HEK293 (cell line): ENCODE measurements around the gene ATXN10.
A peak's percentile ranks its signal among the peaks of the same experiment; 100 is the strongest.

Experiments
- CTCF ChIA-PET: fragments of 350-600 bp; formaldehyde crosslinking; extraction: SDS; loops from one replicate; lab custom pipeline; 2021; ENCODE audit warnings: antibody characterized with exemption; lab: Yijun Ruan, JAX
- POLR2A ChIA-PET: fragments of 300-600 bp; formaldehyde crosslinking; extraction: SDS; loops from one replicate; lab custom pipeline; 2020; ENCODE audit warnings: antibody characterized with exemption, inconsistent platforms; lab: Yijun Ruan, JAX
- H3K27ac ChIP-seq: fragments of 200-500 bp; sonication (Bioruptor generic); 2 replicates; pipeline ENCODE4 v1.5.1; 2014; ENCODE audit warnings: low read depth, low read length, control low read depth, inconsistent platforms; ENCODE audit errors: extremely low read depth
- H3K36me3 ChIP-seq, 2 experiments: fragments of 200-500 bp in 1 of 2; sonication (Bioruptor generic) in 1 of 2; 1 replicate in 1 of 2; 2 replicates in 1 of 2; pipeline ENCODE4 v1.5.1; 2014 to 2017; ENCODE audit warnings: inconsistent platforms in 2 of 2, low read length in 2 of 2; ENCODE audit not compliant: control insufficient read depth in 2 of 2, insufficient read depth in 1 of 2
- H3K4me1 ChIP-seq: fragments of 200-500 bp; sonication (Bioruptor generic); 2 replicates; pipeline ENCODE4 v1.5.1; 2014; ENCODE audit warnings: mild to moderate bottlenecking, low read length, inconsistent platforms; ENCODE audit not compliant: control insufficient read depth, insufficient read depth
- H3K4me3 ChIP-seq: 2 replicates; pipeline ENCODE4 v1.5.1; 2011; ENCODE audit warnings: low read depth, mild to moderate bottlenecking, control low read depth, low read length, moderate library complexity
- H3K9me3 ChIP-seq: fragments of 200-500 bp; sonication (Bioruptor generic); 2 replicates; pipeline ENCODE4 v1.5.1; 2014; ENCODE audit warnings: low read depth, low read length, inconsistent platforms; ENCODE audit not compliant: control insufficient read depth, insufficient read depth
- EGR2 ChIP-seq: fragments of 450-650 bp; formaldehyde crosslinking; IDR thresholded peaks from 2 replicates; pipeline ENCODE4 v1.5.1; 2016; ENCODE audit warnings: low read depth, missing biosample characterization, missing genetic modification characterization
- KLF17 ChIP-seq: fragments of 450-650 bp; formaldehyde crosslinking; IDR thresholded peaks from 2 replicates; pipeline ENCODE4 v1.5.1; 2016; ENCODE audit warnings: missing biosample characterization, missing genetic modification characterization
- KLF8 ChIP-seq: fragments of 450-650 bp; formaldehyde crosslinking; IDR thresholded peaks from 2 replicates; pipeline ENCODE4 v1.5.1; 2016; ENCODE audit warnings: missing biosample characterization, missing genetic modification characterization
- RBAK ChIP-seq: fragments of 450-650 bp; formaldehyde crosslinking; IDR thresholded peaks from 2 replicates; pipeline ENCODE4 v1.5.1; 2016; ENCODE audit warnings: missing biosample characterization, missing genetic modification characterization
- ZBTB26 ChIP-seq: fragments of 450-650 bp; formaldehyde crosslinking; optimal IDR thresholded peaks from 2 replicates; pipeline ENCODE3; 2016; ENCODE audit warnings: missing biosample characterization, mild to moderate bottlenecking, missing genetic modification characterization
- ZFHX2 ChIP-seq: fragments of 450-650 bp; formaldehyde crosslinking; conservative IDR thresholded peaks from 2 replicates; pipeline ENCODE4 v1.5.1; 2016; ENCODE audit warnings: missing biosample characterization, missing genetic modification characterization
- ZNF274 ChIP-seq, 2 experiments: fragments of 200-500 bp in 1 of 2; fragments of 450-650 bp in 1 of 2; sonication (Bioruptor generic) in 1 of 2; formaldehyde crosslinking in 1 of 2; IDR thresholded peaks; 2 replicates each; pipeline versions ENCODE4 v1.5.1 to v1.6.1; 2014 to 2016; ENCODE audit warnings: borderline replicate concordance in 1 of 2, inconsistent platforms in 1 of 2, low read length in 1 of 2, missing biosample characterization in 1 of 2, missing genetic modification characterization in 1 of 2
- ZNF341 ChIP-seq: fragments of 450-650 bp; formaldehyde crosslinking; IDR thresholded peaks from 2 replicates; pipeline ENCODE4; 2016; ENCODE audit warnings: low read depth, missing biosample characterization, missing genetic modification characterization
- ZNF37A ChIP-seq: fragments of 450-650 bp; IDR thresholded peaks from 2 replicates; pipeline ENCODE4 v1.5.1; 2018; ENCODE audit warnings: missing biosample characterization, missing genetic modification characterization
- ZNF560 ChIP-seq: fragments of 450-650 bp; formaldehyde crosslinking; IDR thresholded peaks from 2 replicates; pipeline ENCODE4 v1.5.1; 2017; ENCODE audit warnings: missing biosample characterization, missing genetic modification characterization, borderline replicate concordance
- ZNF561 ChIP-seq: fragments of 450-650 bp; IDR thresholded peaks from 2 replicates; pipeline ENCODE4 v1.5.1; 2018; ENCODE audit warnings: missing biosample characterization, missing genetic modification characterization, borderline replicate concordance
- ZNF654 ChIP-seq: fragments of 450-650 bp; formaldehyde crosslinking; IDR thresholded peaks from 2 replicates; pipeline ENCODE4 v1.5.1; 2016; ENCODE audit warnings: low read depth, missing biosample characterization, missing genetic modification characterization
- ZSCAN30 ChIP-seq: fragments of 450-650 bp; IDR thresholded peaks from 2 replicates; pipeline ENCODE4 v1.5.1; 2018; ENCODE audit warnings: missing biosample characterization, mild to moderate bottlenecking, missing genetic modification characterization, moderate library complexity
- ZSCAN4 ChIP-seq: fragments of 450-650 bp; formaldehyde crosslinking; IDR thresholded peaks from 2 replicates; pipeline ENCODE4 v1.5.1; 2017; ENCODE audit warnings: missing biosample characterization, missing genetic modification characterization
- TF ChIP-seq, protein P1 (sequence below): sonication (generic); formaldehyde crosslinking; IDR thresholded peaks from 2 replicates; pipeline ENCODE4 v1.8.1; 2022; ENCODE audit warnings: mild to moderate bottlenecking, moderate library complexity, missing genetic modification reagents
- TF ChIP-seq, protein P2 (sequence below): fragments of 450-650 bp; formaldehyde crosslinking; IDR thresholded peaks from 2 replicates; pipeline ENCODE4 v1.5.1; 2016; ENCODE audit warnings: missing biosample characterization, missing genetic modification characterization

Gene ATXN10

GRCh38 chr22:45645526-45646414 lies 25.9 kb upstream of the ATXN10 start (continued):
- peak; percentile 41 for TF ChIP-seq ZBTB26 (tag by site-specific recombination)
- peak; percentile 54; the same call in 1 of the 2 replicates for TF ChIP-seq KLF17 (tag by site-specific recombination)
- TF ChIP-seq ZNF341 (tag by site-specific recombination) = peak; percentile 16; the same call in 1 of the 2 replicates
- peak; percentile 50; the same call in 1 of the 2 replicates for TF ChIP-seq ZFHX2 (tag by site-specific recombination)
- peak; percentile 42; the same call in 1 of the 2 replicates for TF ChIP-seq EGR2
- TF ChIP-seq ZNF654 (tag by site-specific recombination) = peak; percentile 24
- no peak for TF ChIP-seq ZNF274 (IDR thresholded peaks at IDR 0.05; ENCODE audit: low read length)
- no peak for TF ChIP-seq ZNF274 (tag by site-specific recombination; IDR thresholded peaks at IDR 0.05; ENCODE audit: borderline replicate concordance)
- TF ChIP-seq ZSCAN30 (tag by site-specific recombination) = peak; percentile 70
- TF ChIP-seq, protein P1, sequence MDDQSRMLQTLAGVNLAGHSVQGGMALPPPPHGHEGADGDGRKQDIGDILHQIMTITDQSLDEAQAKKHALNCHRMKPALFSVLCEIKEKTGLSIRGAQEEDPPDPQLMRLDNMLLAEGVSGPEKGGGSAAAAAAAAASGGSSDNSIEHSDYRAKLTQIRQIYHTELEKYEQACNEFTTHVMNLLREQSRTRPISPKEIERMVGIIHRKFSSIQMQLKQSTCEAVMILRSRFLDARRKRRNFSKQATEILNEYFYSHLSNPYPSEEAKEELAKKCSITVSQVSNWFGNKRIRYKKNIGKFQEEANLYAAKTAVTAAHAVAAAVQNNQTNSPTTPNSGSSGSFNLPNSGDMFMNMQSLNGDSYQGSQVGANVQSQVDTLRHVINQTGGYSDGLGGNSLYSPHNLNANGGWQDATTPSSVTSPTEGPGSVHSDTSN (CRISPR knock-in tag) = peak; percentile 39; the same call in 1 of the 2 replicates
- TF ChIP-seq RBAK = no peak
- TF ChIP-seq, protein P2, sequence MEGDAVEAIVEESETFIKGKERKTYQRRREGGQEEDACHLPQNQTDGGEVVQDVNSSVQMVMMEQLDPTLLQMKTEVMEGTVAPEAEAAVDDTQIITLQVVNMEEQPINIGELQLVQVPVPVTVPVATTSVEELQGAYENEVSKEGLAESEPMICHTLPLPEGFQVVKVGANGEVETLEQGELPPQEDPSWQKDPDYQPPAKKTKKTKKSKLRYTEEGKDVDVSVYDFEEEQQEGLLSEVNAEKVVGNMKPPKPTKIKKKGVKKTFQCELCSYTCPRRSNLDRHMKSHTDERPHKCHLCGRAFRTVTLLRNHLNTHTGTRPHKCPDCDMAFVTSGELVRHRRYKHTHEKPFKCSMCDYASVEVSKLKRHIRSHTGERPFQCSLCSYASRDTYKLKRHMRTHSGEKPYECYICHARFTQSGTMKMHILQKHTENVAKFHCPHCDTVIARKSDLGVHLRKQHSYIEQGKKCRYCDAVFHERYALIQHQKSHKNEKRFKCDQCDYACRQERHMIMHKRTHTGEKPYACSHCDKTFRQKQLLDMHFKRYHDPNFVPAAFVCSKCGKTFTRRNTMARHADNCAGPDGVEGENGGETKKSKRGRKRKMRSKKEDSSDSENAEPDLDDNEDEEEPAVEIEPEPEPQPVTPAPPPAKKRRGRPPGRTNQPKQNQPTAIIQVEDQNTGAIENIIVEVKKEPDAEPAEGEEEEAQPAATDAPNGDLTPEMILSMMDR (tag by site-specific recombination) = peak; percentile 84

DNA sequence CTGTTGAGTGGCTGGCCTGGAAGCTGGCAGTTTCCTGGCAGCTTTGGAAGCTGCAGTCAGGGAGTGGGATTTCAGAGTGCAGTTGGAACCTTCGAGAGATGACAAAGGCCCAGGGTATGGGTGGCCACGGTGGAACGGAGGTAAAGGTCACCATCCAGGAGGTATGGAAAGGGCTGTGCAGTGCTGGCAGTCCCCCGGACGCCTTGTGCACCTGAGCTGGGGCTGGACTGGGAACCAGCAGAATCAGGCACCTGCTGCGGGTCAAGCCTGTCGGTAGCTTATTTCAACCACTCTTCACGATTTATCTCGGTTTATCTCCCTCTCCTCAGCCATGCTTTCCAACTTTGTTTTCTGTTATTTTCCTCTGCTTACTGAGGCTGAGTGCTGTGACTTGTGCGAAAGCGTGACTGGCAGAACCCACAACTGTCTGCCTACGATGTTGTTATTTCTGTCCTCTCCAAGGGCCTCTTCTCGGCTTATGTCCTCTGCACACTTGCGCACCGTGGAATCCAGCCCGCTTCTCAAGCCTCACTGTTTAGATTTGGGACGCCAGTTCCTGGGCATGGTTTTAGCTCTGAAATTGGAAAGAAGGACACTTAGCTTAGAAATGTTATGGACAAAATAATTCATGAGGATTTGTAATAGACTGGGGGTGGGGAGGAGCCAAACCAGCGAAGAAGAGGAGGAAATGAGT lies 24.0 kb upstream of the ATXN10 start:
- CTCF ChIA-PET = interaction anchor here (0.6 to 1.6 kb wide), 6 partner anchors 18 to 359 kb away, joined by 3 to 12 read pairs (median 4); no protein-coding TSS in a partner anchor
- H3K27ac ChIP-seq = no peak overlapping the region
- no peak for TF ChIP-seq ZNF561
- TF ChIP-seq ZSCAN4 (tag by site-specific recombination) = no peak
- TF ChIP-seq ZNF37A (tag by site-specific recombination) = no peak
- TF ChIP-seq ZNF560 (tag by site-specific recombination) = no peak
- TF ChIP-seq KLF8 (tag by site-specific recombination) = no peak
- no peak overlapping the region for H3K4me3 ChIP-seq
- H3K36me3 ChIP-seq = no peaks in the 10 kb centered on the region
- POLR2A ChIA-PET = no interaction called here
- no peaks in the 10 kb centered on the region for H3K9me3 ChIP-seq
- H3K4me1 ChIP-seq = no peaks in the 10 kb centered on the region
